ENCODE measurements around the gene TRIM65.

The TRIM65 gene

DNA sequence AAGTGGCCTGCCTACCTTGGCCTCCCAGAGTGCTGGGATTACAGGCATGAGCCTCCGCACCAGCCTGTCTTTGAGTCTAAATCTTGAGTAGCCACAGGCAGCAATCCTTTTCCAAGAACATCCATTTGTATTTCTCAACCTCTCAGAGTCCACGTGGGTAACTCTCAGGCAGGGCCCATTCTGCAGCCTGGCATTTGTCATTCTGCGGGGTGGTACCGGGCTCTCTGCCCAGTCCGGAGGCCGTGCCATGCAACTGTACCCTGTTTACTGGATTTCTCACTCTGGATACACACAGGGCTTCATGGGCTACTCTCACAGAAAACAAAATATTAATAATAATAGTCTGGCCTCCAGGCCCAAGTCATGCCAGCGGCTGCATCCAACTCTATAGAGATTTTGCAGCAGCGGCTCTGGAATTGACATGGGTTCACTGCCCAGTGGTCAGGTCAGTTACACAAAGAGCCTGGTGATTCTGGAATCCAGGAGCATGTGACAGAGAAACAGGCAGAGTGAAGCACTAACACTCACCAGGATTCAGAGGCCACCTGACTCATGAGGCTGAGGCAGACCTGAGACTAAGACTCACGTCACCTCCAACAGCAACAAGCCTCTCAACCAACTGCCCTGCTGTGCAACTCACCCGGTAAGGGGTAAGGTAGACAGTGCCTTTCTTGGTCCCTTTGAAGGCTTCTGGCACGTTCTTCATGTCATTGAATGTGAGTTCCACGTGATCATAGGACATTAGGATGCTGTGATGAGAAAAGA, 45.6 kb downstream of the TRIM65 start:
- DNase-seq (ENCODE audit: low read depth): no peak

DNA sequence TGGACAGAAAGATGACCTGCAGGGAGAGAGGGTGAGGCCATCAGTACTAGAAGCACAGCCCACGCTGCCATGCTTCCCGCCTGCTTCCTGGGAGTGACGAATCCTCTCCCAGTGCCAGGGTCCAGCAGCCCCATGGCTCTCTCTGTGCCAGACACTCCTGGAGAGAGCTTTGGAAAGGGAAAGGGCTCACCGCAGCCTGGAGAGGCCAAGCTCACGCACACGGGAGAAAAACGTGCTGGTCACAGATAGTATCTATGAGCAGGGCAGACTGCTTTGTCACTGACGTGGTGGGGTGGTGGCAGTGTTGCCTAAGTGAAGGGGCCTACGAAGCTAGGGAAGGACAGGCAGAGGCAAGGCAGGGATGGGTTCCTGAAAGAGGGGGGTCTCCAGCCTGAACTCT, 47.0 kb downstream of the TRIM65 start:
- no peak overlapping the region for H3K4me3 ChIP-seq (ENCODE audit: control insufficient read depth, low read depth, low read length)
- DNase-seq (ENCODE audit: low read depth): no peak
- no peak for TF ChIP-seq CTCF (IDR thresholded peaks at IDR 0.05; ENCODE audit: control insufficient read depth, insufficient read depth, low read depth, low read length, missing control alignments)

More for the DNA sequence above, 45.6 kb downstream of the TRIM65 start:
- no peak for TF ChIP-seq CTCF (IDR thresholded peaks at IDR 0.05; ENCODE audit: control insufficient read depth, insufficient read depth, low read depth, low read length, missing control alignments)
- no peak overlapping the region for H3K4me3 ChIP-seq (ENCODE audit: control insufficient read depth, low read depth, low read length)

- DNase-seq (ENCODE audit: low read depth): no peak
- H3K4me3 ChIP-seq (ENCODE audit: control insufficient read depth, low read depth, low read length): no peak overlapping the region
- no peak for TF ChIP-seq CTCF (IDR thresholded peaks at IDR 0.05; ENCODE audit: control insufficient read depth, insufficient read depth, low read depth, low read length, missing control alignments)
Observed at GRCh38 chr17:75849279-75849646, 47.5 kb downstream of the TRIM65 start.

GRCh38 chr17:75848523-75849278, 48.0 kb downstream of the TRIM65 start:
- DNase-seq (ENCODE audit: low read depth): no peak
- H3K4me3 ChIP-seq (ENCODE audit: control insufficient read depth, low read depth, low read length): no peak overlapping the region
- peak; percentile 80 for TF ChIP-seq CTCF (IDR thresholded peaks at IDR 0.05; ENCODE audit: control insufficient read depth, insufficient read depth, low read depth, low read length, missing control alignments)

- no peak for DNase-seq (ENCODE audit: low read depth)
- H3K4me3 ChIP-seq (ENCODE audit: control insufficient read depth, low read depth, low read length): no peak overlapping the region
- no peak for TF ChIP-seq CTCF (IDR thresholded peaks at IDR 0.05; ENCODE audit: control insufficient read depth, insufficient read depth, low read depth, low read length, missing control alignments)
Observed at GRCh38 chr17:75847614-75848522, 48.9 kb downstream of the TRIM65 start.
